B cell (primary cell): ENCODE data around the gene KLHL36. TPM values are rescaled to one million over a fixed set of nuclear protein-coding genes. Genes with fewer than 3 reads are reported as not detected.

ENCODE experiments used
- ATAC-seq: fragments of 200-7000 bp; cut with Tn5 transposase; one replicate; pipeline ENCODE4 v1.10.0; 2021; ENCODE audit warnings: low read depth, mild to moderate bottlenecking, moderate number of reproducible peaks, moderate library complexity
- CTCF ChIA-PET: fragments of 350-600 bp; sonication (Branson Sonifier 250); formaldehyde crosslinking; loops from one replicate; lab custom pipeline; 2021; ENCODE audit warnings: antibody characterized with exemption, inconsistent platforms; lab: Charles Lee
- POLR2A ChIA-PET: fragments of 350-600 bp; sonication (Branson Sonifier 250); formaldehyde crosslinking; loops from one replicate; lab custom pipeline; 2021; ENCODE audit warnings: antibody characterized with exemption; lab: Charles Lee
- DNase-seq: peaks from one replicate; pipeline ENCODE4 v3.0.0; 2013
- H2AFZ ChIP-seq: 2 replicates; pipeline ENCODE4 v1.6.1; 2012; ENCODE audit warnings: mild to moderate bottlenecking, low read depth, low read length; ENCODE audit not compliant: insufficient read depth, poor library complexity, severe bottlenecking
- H3K27ac ChIP-seq, 2 donors: 1 replicate in 1 of 2; 2 replicates in 1 of 2; pipeline ENCODE4 v1.5.1; 2012 to 2013; ENCODE audit warnings: low read length in 2 of 2, mild to moderate bottlenecking in 2 of 2, moderate library complexity in 1 of 2
- H3K27me3 ChIP-seq, 4 experiments: fragments of 200-600 bp in 1 of 4; sonication (generic) in 1 of 4; replicated peaks in 1 of 4; 1 replicate in 2 of 4; 2 replicates in 2 of 4; pipeline versions ENCODE4 v1.6.1 to v1.7.0; 2013 to 2016; ENCODE audit warnings: low read length in 3 of 4, mild to moderate bottlenecking in 2 of 4, mixed read lengths in 1 of 4, moderate library complexity in 1 of 4; ENCODE audit not compliant: insufficient read depth in 4 of 4, control insufficient read depth in 3 of 4; ENCODE audit errors: control extremely low read depth in 1 of 4
- H3K36me3 ChIP-seq, 2 experiments: replicated peaks in 1 of 2; 1 replicate in 1 of 2; 2 replicates in 1 of 2; pipeline versions ENCODE4 v1.6.1 to v1.7.1; 2013; ENCODE audit warnings: low read length in 1 of 2; ENCODE audit not compliant: insufficient read depth in 2 of 2, control insufficient read depth in 1 of 2; ENCODE audit errors: control extremely low read depth in 1 of 2, extremely low read depth in 1 of 2
- H3K4me1 ChIP-seq, 2 donors: fragments of 200-600 bp in 1 of 2; sonication (generic) in 1 of 2; 1 replicate in 1 of 2; 2 replicates in 1 of 2; pipeline versions ENCODE4 v1.5.1 to v1.6.1; 2013 to 2017; ENCODE audit warnings: low read length in 2 of 2; ENCODE audit not compliant: control insufficient read depth in 2 of 2, insufficient read depth in 2 of 2
- H3K4me2 ChIP-seq: replicated peaks from 2 replicates; pipeline ENCODE3; 2012; ENCODE audit warnings: mild to moderate bottlenecking, low read depth, low read length; ENCODE audit not compliant: poor library complexity, severe bottlenecking
- H3K4me3 ChIP-seq, 5 experiments: fragments of 200-600 bp in 1 of 5; sonication (generic) in 1 of 5; 1 replicate in 3 of 5; 2 replicates in 2 of 5; pipeline versions ENCODE4 v1.5.1 to v1.7.0; 2011 to 2016; ENCODE audit warnings: low read length in 4 of 5, mild to moderate bottlenecking in 4 of 5, low read depth in 2 of 5, control low read depth in 1 of 5, moderate library complexity in 1 of 5; ENCODE audit not compliant: insufficient read depth in 1 of 5; ENCODE audit errors: control extremely low read depth in 1 of 5, extremely low read depth in 1 of 5
- H3K79me2 ChIP-seq: fragments of 200-600 bp; sonication (generic); one replicate; pipeline ENCODE4 v1.6.0; 2016; ENCODE audit warnings: low read length; ENCODE audit not compliant: control insufficient read depth, insufficient read depth
- H3K9ac ChIP-seq: fragments of 200-600 bp; sonication (generic); 2 replicates; pipeline ENCODE4 v1.6.1; 2017; ENCODE audit warnings: mild to moderate bottlenecking, low read length, moderate library complexity
- H3K9me3 ChIP-seq, 3 donors: one replicate each; pipeline versions ENCODE4 v1.6.1 to v1.7.1; 2013; ENCODE audit warnings: low read length in 2 of 3; ENCODE audit not compliant: control insufficient read depth in 2 of 3, insufficient read depth in 1 of 3; ENCODE audit errors: control extremely low read depth in 1 of 3
- H4K20me1 ChIP-seq: 2 replicates; pipeline ENCODE4 v1.6.0; 2012; ENCODE audit warnings: mild to moderate bottlenecking, low read length; ENCODE audit not compliant: insufficient read depth, control insufficient read depth, poor library complexity, severe bottlenecking
- H3K27ac Mint-ChIP-seq: one replicate; pipeline ENCODE4 v1.8.0; 2021; ENCODE audit warnings: mixed read lengths
- H3K27me3 Mint-ChIP-seq: one replicate; pipeline ENCODE4 v1.8.0; 2021; ENCODE audit warnings: mixed read lengths
- H3K4me1 Mint-ChIP-seq: one replicate; pipeline ENCODE4 v1.8.0; 2021; ENCODE audit warnings: mixed read lengths
- H3K4me3 Mint-ChIP-seq: one replicate; pipeline ENCODE4 v1.8.0; 2021; ENCODE audit warnings: mixed read lengths
- H3K9me3 Mint-ChIP-seq: one replicate; pipeline ENCODE4 v1.8.0; 2022; ENCODE audit warnings: mixed read lengths; ENCODE audit not compliant: insufficient read depth
- EZH2 ChIP-seq: IDR thresholded peaks from 2 replicates; pipeline ENCODE4 v1.6.1; 2012; ENCODE audit warnings: borderline replicate concordance, low read depth, mild to moderate bottlenecking, moderate library complexity, low read length; ENCODE audit not compliant: insufficient read depth, poor library complexity, severe bottlenecking
- whole genome bisulfite sequencing: methylation state at CpG from one replicate; pipeline ENCODE4 v1.1.5; 2013; ENCODE audit warnings: missing lambda C conversion rate; ENCODE audit not compliant: insufficient coverage; 5-methylcytosine and 5-hydroxymethylcytosine counted together
- intact Hi-C: fragments of 100-400 bp; cut with micrococcal nuclease; formaldehyde crosslinking; loops from one replicate; pipeline ENCODE4 v1.10.0; 2022
- polyA plus RNA-seq: library from polyadenylated mRNA; depleted of rRNA; stranded (reverse); fragments of >200 nt; gene quantifications from 2 replicates; pipeline ENCODE4 v1.2.3, GENCODE V29; 2012
- total RNA-seq, 2 donors: library from RNA; stranded (reverse); fragments of 120-200 nt in 1 of 2; gene quantifications; 1 replicate in 1 of 2; 2 replicates in 1 of 2; pipeline versions ENCODE4 v1.2.3 to v1.2.4, GENCODE V29; 2013 to 2022
- TF ChIP-seq, protein P1 (sequence below): fragments of 200-600 bp; IDR thresholded peaks from one replicate; pipeline ENCODE4 v1.8.0; 2022; ENCODE audit warnings: antibody characterized with exemption, mild to moderate bottlenecking

Gene KLHL36
- total and polyA plus RNA-seq, 2 donors (not counting 1 experiment from before 2014, with no cell fraction given): 90.3 to 135 TPM

DNA sequence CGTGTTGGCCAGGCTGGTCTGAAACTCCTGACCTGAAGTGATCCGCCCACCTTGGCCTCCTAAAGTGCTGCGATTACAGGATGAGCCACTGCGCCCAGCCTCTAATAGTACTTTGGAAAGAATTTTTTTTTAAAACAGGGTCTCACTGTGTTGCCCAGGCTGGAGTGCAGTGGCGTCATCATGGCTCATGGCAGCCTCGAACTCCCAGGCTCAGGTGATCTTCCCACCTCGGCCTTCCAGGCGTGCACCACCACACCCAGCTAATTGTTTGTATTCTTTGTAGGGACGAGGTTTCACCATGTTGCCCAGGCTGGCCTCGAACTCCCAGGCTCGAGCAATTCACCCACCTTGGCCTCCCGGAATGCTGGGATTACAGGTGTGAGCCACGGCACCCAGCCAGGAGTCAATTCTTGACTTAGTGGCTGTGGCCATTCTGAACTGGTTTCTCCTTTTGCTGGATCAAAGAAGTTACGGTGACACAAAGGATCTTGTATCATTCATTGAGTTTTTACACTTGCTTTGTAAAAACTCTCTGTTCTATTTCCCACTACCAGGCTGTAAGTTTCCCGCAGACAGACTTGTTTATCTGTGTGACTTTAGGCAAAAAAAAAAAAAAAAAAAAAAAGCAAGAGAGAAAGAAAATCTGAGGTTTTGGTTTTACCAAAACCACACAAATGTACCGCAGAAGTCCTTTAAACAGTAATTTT lies 17.7 kb upstream of the KLHL36 start:
- Mint-ChIP-seq H3K27ac (no peak overlapping the region), H3K4me1 (peaks cover 26% of the 10 kb centered on the region), H3K9me3 (no peaks in the 10 kb centered on the region), H3K4me3 (no peak overlapping the region), H3K27me3 (no peaks in the 10 kb centered on the region)
- intact Hi-C loops: no loop called here
- Histone ChIP-seq H4K20me1 (no peaks in the 10 kb centered on the region), H3K27ac (no peak overlapping the region), H3K9me3 (no peaks in the 10 kb centered on the region), H3K79me2 (no peaks in the 10 kb centered on the region), H3K4me1 (peaks cover 13 to 33% of the 10 kb centered on the region in 2 donors), H3K36me3 (no peaks in the 10 kb centered on the region), H3K4me3 (no peak overlapping the region), H3K9ac (no peak overlapping the region), H3K27me3 (no peaks in the 10 kb centered on the region), H3K4me2 (no peak overlapping the region), H2AFZ (no peak overlapping the region)
- POLR2A ChIA-PET: no interaction called here
- TF ChIP-seq, protein P1, sequence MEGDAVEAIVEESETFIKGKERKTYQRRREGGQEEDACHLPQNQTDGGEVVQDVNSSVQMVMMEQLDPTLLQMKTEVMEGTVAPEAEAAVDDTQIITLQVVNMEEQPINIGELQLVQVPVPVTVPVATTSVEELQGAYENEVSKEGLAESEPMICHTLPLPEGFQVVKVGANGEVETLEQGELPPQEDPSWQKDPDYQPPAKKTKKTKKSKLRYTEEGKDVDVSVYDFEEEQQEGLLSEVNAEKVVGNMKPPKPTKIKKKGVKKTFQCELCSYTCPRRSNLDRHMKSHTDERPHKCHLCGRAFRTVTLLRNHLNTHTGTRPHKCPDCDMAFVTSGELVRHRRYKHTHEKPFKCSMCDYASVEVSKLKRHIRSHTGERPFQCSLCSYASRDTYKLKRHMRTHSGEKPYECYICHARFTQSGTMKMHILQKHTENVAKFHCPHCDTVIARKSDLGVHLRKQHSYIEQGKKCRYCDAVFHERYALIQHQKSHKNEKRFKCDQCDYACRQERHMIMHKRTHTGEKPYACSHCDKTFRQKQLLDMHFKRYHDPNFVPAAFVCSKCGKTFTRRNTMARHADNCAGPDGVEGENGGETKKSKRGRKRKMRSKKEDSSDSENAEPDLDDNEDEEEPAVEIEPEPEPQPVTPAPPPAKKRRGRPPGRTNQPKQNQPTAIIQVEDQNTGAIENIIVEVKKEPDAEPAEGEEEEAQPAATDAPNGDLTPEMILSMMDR: no peak
- TF ChIP-seq EZH2: no peak
- 96% methylated on average over 10 of the region's 16 CpGs for WGBS
- no peak for DNase-seq
- ATAC-seq: no peak
- CTCF ChIA-PET: interaction anchor here (0.8 to 17.8 kb wide), 3 partner anchors 85 to 120 kb away, joined by 3 to 536 read pairs (median 3); no protein-coding TSS in a partner anchor

DNA sequence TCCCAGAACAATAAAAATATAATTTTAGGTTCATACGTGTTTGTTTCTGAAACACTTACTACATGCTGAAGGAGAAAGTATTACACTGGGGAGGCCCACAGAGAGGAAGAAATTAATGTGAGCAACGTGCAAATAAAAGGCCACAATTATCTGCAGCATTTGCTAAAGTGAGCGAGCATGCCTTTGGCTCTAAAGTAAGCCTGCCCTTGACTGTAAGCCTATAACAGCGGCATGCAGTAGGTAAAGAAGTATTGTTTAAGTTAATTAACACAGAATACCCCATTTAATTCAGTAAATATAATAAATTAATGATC lies 17.2 kb upstream of the KLHL36 start:
- H3K9me3 Mint-ChIP-seq: no peaks in the 10 kb centered on the region
- H3K9me3 ChIP-seq: no peaks in the 10 kb centered on the region
- no peaks in the 10 kb centered on the region for H3K79me2 ChIP-seq
- no peaks in the 10 kb centered on the region for H4K20me1 ChIP-seq
- POLR2A ChIA-PET: no interaction called here
- no peak overlapping the region for H3K4me2 ChIP-seq
- peaks cover 13 to 33% of the 10 kb centered on the region in 2 donors for H3K4me1 ChIP-seq
- CTCF ChIA-PET: interaction anchor here (1.3 kb wide), 1 partner anchor 120 kb away, joined by 3 read pairs; no protein-coding TSS in a partner anchor
- H3K27ac Mint-ChIP-seq: no peak overlapping the region
- no peak overlapping the region for H3K9ac ChIP-seq
- intact Hi-C loops: no loop called here
- no peak for ATAC-seq
- no peak overlapping the region for H2AFZ ChIP-seq
- no peak for TF ChIP-seq EZH2
- TF ChIP-seq, protein P1: no peak
- H3K27ac ChIP-seq: no peak overlapping the region
- no peaks in the 10 kb centered on the region for H3K27me3 ChIP-seq
- H3K4me3 Mint-ChIP-seq: no peak overlapping the region
- no peaks in the 10 kb centered on the region for H3K36me3 ChIP-seq
- peaks cover 26% of the 10 kb centered on the region for H3K4me1 Mint-ChIP-seq
- no peaks in the 10 kb centered on the region for H3K27me3 Mint-ChIP-seq
- H3K4me3 ChIP-seq: no peak overlapping the region
- 20% methylated on average over 1 of the region's 4 CpGs for WGBS
- no peak for DNase-seq
